ENCODE data around the gene ADM2.
"Not testable (repeated sequence)": the region's sequence is repeated elsewhere in the genome, so short reads cannot be mapped to it uniquely, and the experiment has no call there.

Gene ADM2

GRCh38 chr22:50506611-50507420 lies 25.5 kb downstream of the ADM2 start:
- no peak for DNase-seq (ENCODE audit: low read depth)

GRCh38 chr22:50507421-50507990 lies 26.2 kb downstream of the ADM2 start, which contains the start of gene LMF2:
TSS of gene LMF2 (minus strand) at chr22:50507702. CDS start at chr22:50507675, 27 bp downstream.
- DNase-seq (ENCODE audit: low read depth): peak; percentile 83

DNA sequence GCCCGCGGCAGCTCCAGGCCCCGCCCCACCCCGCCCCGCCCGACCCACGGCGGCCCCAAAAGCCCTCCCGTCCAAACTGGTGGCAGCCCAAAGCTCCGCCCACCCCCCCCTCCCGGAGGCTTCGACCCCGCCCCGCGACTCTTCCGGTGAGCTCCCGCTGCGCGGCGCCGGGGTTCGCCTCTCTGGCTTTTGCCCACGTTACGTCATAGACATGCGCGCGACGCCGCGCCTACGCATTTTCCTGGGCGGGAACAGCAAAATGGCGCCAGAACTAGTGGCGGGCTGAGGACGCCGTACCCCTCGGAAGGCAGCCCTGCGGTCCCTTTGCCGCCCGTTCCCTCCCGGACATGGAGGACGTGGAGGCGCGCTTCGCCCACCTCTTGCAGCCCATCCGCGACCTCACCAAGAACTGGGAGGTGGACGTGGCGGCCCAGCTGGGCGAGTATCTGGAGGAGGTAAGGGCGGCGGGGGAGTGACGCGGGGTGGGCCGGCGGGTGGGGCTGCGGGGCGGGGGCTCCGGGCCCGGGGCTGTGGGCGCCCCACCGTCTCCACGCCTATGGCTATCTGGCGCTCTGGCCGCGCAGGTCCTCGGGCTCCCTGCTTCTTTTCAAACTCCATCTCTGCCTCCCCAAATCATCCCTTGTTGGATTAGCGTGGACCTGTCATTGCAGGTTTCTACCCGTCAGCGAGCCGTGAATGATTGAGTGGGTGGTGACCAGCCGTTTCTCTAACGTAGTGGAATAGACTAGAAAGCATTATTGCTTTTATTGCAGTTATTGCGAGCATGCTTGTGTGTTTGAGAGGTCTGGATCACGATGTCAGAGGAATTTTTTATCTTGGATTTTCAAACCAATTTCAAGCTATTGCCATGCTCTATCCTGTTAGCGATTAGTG lies 26.9 kb downstream of the ADM2 start, which contains the start of gene NCAPH2:
Gene NCAPH2, plus strand, starts transcription at position 234 of the 894 bp plus-strand sequence. Its CDS starts 114 bp downstream, at position 348.
- DNase-seq (ENCODE audit: low read depth): peak; percentile 96

- DNase-seq (ENCODE audit: low read depth): no peak
These were observed 27.6 kb downstream of the ADM2 start for GRCh38 chr22:50508897-50509296.

DNA sequence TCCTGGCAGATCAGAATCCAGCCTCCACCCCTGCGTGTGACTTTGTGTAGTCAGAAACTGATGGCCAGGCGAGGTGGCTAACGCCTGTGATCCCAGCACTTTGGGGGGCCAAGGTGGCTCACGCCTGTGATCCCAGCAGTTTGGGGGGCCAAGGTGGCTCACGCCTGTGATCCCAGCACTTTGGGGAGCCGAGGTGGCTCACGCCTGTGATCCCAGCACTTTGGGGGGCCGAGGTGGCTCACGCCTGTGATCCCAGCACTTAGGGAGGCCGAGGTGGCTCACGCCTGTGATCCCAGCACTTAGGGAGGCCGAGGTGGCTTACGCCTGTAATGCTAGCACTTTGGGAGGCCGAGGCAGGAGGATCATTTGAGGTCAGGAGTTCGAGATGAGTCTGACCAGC lies 31.8 kb downstream of the ADM2 start:
- DNase-seq (ENCODE audit: low read depth): no peak

GRCh38 chr22:50516068-50516467 lies 34.7 kb downstream of the ADM2 start:
- no peak for DNase-seq (ENCODE audit: low read depth)

DNA sequence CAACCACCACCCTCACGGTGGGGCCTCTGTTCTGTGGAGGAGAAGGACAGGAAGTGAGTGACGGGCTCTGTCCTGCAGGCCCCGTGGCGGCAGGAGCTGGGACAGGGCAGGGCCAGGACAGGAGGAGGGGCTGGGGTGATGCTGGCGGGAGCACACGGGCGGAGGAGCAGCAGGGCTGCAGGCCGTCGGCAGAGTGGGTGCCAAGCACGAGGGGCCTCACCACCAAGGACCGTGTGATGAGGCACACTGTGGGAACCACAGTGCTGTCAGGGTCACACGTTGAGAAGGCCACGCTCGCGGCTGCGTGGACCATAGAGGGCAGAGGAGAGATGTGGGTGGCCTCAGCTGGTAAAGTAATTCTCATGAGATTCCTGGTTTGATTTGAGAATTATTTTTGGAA lies 35.5 kb downstream of the ADM2 start:
- DNase-seq (ENCODE audit: low read depth): no peak

DNA sequence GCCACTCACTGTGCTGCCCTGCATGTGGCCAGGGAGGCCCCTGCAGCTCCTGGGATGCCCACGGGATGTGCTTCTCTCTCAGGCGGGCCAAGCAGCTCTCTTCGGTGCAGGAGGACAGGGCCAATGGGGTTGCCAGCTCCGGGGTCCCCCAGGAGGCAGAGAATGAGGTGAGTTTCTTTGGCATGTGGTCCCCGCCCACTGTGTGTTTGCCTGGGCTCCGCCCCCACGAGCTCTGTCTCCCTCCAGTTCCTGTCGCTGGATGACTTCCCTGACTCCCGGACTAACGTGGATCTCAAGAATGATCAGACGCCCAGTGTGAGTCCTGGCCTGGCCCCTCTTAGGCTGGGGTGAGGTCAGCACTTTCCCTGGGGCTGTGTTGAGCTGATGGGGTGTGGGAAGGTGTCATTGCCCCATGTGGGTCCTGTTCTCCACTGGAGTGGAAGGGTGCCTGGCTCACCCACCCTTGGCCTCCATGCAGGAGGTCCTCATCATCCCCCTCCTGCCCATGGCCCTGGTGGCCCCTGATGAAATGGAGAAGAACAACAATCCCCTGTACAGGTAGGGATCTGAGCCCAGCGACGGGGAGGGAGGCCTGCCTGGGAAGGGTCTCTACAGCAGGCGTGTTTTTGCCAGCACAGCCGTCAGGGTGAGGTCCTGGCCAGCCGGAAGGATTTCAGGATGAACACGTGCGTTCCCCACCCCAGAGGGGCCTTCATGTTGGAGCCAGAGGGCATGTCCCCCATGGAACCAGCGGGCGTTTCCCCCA lies 36.3 kb downstream of the ADM2 start:
- DNase-seq (ENCODE audit: low read depth): no peak

- no peak for DNase-seq (ENCODE audit: low read depth)
These were observed 37.3 kb downstream of the ADM2 start for GRCh38 chr22:50518606-50519005.

DNA sequence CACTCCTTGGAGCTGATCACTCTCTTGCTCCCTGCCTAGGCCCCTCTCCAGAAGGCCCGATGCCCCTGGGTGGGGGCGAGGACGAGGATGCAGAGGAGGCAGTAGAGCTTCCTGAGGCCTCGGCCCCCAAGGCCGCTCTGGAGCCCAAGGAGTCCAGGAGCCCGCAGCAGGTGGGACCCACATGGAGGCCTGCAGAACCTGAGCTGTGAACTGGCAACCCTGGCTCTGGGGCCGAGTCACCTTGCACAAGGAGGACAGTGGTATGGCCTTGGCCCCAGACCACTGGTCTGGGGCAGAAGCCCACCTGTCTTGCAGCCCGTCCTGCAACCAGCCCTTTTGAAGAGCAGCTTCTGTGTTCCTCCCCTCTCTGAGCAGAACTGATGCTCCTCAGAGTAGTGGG lies 37.8 kb downstream of the ADM2 start:
- no peak for DNase-seq (ENCODE audit: low read depth)

GRCh38 chr22:50520184-50520583 lies 38.8 kb downstream of the ADM2 start:
- not testable (repeated sequence) for DNase-seq (ENCODE audit: low read depth)

GRCh38 chr22:50520826-50521453 lies 39.6 kb downstream of the ADM2 start:
- DNase-seq (ENCODE audit: low read depth): no peak

DNA sequence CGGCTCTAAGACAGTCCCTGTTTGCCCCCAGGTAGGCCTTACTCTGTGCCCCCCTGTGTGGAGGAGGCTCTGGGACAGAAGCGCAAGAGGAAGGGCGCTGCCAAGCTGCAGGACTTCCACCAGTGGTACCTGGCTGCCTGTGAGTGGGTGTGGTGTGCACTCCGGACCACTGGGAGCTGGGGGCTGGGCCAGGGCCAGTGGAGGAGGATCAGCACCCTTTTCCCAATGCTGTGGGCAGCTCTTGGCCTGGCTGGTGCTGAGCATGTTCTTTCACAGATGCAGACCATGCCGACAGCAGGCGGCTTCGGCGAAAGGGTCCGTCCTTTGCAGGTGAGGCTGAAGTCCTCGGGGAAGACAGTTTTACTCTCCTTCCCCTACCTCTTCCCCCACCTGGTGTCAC lies 40.4 kb downstream of the ADM2 start:
- no peak for DNase-seq (ENCODE audit: low read depth)

DNA sequence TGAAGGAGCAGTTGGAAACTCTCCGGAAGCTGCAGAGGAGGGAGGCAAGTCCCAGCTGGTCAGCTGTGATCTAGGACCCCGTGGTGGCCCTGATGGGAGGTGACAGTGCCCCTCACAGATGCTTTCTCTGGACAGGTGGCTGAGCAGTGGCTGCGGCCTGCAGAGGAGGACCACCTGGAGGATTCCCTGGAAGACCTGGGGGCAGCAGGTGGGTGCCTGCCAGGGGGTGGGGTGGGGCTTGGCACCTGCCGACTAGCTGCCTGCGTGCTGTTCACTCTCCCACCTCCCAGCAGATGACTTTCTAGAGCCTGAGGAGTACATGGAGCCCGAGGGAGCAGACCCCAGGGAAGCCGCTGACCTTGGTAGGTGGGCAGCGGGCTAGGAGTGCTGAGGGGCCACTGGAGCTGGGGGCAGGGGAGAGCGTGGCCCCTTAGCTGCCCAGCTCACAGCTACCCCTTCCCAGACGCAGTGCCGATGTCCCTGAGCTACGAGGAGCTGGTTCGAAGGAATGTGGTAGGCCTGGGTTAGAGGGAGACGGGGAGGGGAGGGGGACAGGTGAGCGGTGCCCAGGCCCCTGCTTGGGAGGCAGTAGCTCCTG lies 41.0 kb downstream of the ADM2 start:
- no peak for DNase-seq (ENCODE audit: low read depth)

DNA sequence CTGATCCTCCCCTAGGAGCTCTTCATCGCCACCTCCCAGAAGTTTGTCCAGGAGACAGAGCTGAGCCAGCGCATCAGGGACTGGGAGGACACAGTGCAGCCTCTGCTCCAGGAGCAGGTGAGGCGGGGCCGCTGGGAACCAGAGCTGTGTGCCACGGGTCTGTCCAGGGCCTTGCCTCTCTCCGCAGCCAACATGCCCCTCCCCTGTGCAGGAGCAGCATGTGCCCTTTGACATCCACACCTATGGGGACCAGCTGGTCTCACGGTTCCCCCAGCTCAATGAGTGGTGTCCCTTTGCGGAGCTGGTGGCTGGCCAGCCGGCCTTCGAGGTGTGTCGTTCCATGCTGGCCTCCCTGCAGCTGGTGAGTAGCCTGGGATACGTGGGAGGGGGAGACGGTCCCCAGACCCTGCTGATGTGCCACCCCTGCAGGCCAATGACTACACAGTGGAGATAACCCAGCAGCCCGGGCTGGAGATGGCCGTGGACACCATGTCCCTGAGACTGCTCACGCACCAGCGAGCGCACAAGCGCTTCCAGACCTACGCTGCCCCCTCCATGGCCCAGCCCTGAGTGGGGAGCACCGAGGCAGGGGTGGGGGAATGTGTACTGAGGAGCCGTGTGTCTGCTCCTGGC lies 41.6 kb downstream of the ADM2 start:
- DNase-seq (ENCODE audit: low read depth): no peak

- DNase-seq (ENCODE audit: low read depth): no peak
These were observed 42.1 kb downstream of the ADM2 start for GRCh38 chr22:50523458-50523805.

GRCh38 chr22:50523806-50524675 lies 42.7 kb downstream of the ADM2 start:
- DNase-seq (ENCODE audit: low read depth): no peak

DNA sequence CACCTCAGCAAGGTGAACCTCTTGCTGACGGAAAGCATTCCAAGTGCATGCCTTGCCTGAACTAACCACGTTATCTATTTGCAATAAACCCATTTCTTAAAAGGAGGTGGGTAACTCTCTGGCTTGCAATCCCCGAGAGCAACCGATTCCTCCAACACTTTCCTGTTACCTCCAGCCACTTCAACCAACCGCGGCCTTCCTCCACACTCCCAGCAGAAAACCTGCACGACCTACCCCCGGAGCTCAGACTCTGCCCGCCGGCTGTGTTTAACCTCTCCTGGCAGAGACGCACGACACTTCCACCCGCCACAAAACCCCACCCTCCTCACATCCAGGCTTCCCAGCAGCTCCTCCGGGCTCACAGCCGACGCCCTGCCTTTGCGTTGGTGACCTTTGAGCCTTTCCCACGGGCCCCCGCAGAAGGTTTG lies 43.3 kb downstream of the ADM2 start:
- no peak for DNase-seq (ENCODE audit: low read depth)

DNA sequence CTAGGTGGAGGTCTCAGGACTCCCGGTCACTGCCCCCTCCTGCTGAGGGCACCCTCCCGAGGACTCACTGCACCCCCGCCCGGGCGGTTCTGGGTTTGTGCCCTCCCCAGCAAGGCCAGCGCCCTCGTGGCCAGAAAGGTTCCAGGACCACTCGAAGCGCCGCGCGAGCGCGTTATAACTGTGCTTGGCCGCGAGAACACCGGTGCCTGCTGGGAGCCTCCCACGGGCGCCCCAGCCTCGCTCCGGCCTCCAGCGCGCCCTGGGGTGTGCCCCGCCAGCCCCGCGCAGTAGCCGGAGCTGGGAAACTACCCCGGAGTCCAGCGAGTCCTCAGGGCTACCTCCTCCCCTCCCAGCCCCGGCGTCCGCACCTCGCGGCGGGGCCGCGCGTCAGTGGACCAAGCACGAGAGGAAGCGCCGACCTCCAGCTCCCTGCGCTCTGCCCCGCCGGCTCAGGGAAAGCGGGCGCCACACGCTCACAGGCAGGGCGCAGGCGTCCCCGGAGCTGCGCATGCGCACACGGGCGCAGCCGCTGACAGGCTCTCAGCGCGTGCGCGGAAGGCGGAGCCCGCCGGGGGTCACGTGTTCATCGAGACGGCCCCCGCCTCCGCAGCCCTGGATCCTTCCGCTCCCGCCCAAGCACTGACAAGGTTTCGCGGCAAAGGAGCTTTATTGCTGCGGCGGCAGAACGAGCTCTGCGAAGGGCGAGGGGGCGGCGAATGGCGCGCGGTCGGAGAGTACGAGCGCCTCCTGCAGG lies 43.9 kb downstream of the ADM2 start, which contains the start of gene SCO2:
Gene SCO2, minus strand, starts transcription at position 495 of the 754 bp plus-strand sequence. CDS start 1,187 bp downstream, outside the sequence.
- peak; percentile 92 for DNase-seq (ENCODE audit: low read depth)

All from stimulated activated CD8-positive, alpha-beta memory T cell treated with anti-CD3 and anti-CD28 coated beads, Interleukin-15, amount 100 ng/mL, for 1 hour (primary cell).